GM21526 (cell line): ENCODE data around the gene DNASE2B.

ENCODE experiments used
- ATAC-seq: cut with Tn5 transposase; IDR thresholded peaks from one replicate; pipeline ENCODE4 v1.9.1; 2021; ENCODE audit warnings: moderate library complexity; ENCODE audit not compliant: unreplicated experiment, low FRiP score

The DNASE2B gene

GRCh38 chr1:84373436-84374141 lies 24.7 kb upstream of the DNASE2B start:
- ATAC-seq: no peak

- no peak for ATAC-seq
These were observed 23.1 kb upstream of the DNASE2B start for GRCh38 chr1:84374991-84375696.

GRCh38 chr1:84376000-84376910 lies 22.0 kb upstream of the DNASE2B start:
- no peak for ATAC-seq

GRCh38 chr1:84377480-84378095 lies 20.7 kb upstream of the DNASE2B start:
- no peak for ATAC-seq

GRCh38 chr1:84379138-84379916 lies 19.0 kb upstream of the DNASE2B start:
- ATAC-seq: no peak

- ATAC-seq: no peak
These were observed 18.4 kb upstream of the DNASE2B start for GRCh38 chr1:84379917-84380180.

- no peak for ATAC-seq
These were observed 16.2 kb upstream of the DNASE2B start for GRCh38 chr1:84382127-84382526.

- ATAC-seq: no peak
These were observed 12.9 kb upstream of the DNASE2B start for GRCh38 chr1:84385347-84385746.

GRCh38 chr1:84386716-84387479 lies 11.4 kb upstream of the DNASE2B start:
- no peak for ATAC-seq

- no peak for ATAC-seq
These were observed 10.7 kb upstream of the DNASE2B start for GRCh38 chr1:84387480-84388163.

- ATAC-seq: no peak
These were observed 8.1 kb upstream of the DNASE2B start for GRCh38 chr1:84390226-84390625.

GRCh38 chr1:84401156-84401555 lies 2.9 kb downstream of the DNASE2B start:
- ATAC-seq: no peak

- no peak for ATAC-seq
These were observed 3.8 kb downstream of the DNASE2B start for GRCh38 chr1:84402060-84402459.

GRCh38 chr1:84402501-84402900 lies 4.2 kb downstream of the DNASE2B start:
- ATAC-seq: no peak

GRCh38 chr1:84403347-84403746 lies 5.1 kb downstream of the DNASE2B start:
- ATAC-seq: no peak

- ATAC-seq: no peak
These were observed 8.1 kb downstream of the DNASE2B start for GRCh38 chr1:84406346-84406861.

GRCh38 chr1:84407524-84407923 lies 9.2 kb downstream of the DNASE2B start:
- no peak for ATAC-seq

GRCh38 chr1:84407958-84408422 lies 9.7 kb downstream of the DNASE2B start:
- no peak for ATAC-seq

- no peak for ATAC-seq
These were observed 11.6 kb downstream of the DNASE2B start for GRCh38 chr1:84409888-84410287.
